Neural progenitor cell (in vitro differentiated cells): ENCODE results near the gene STOML2.

ENCODE experiments used
- CTCF ChIP-seq: fragments of 200-600 bp; sonication (generic); IDR thresholded peaks from 2 replicates; pipeline ENCODE4 v1.5.1; 2017; ENCODE audit warnings: antibody characterized with exemption, mild to moderate bottlenecking
- EZH2 ChIP-seq: fragments of 200-600 bp; sonication (generic); IDR thresholded peaks from 2 replicates; pipeline ENCODE4 v1.6.1; 2017; ENCODE audit warnings: antibody characterized with exemption, mild to moderate bottlenecking, moderate library complexity
- EZH2phosphoT487 ChIP-seq: fragments of 200-600 bp; sonication (generic); IDR thresholded peaks from 2 replicates; pipeline ENCODE4 v1.6.1; 2017; ENCODE audit warnings: antibody characterized with exemption

GRCh38 chr9:35089434-35089833, 13.5 kb downstream of the STOML2 start:
- TF ChIP-seq CTCF (no peak), EZH2 (no peak), EZH2phosphoT487 (no peak)
